ENCODE measurements around the gene PDE4D.

DNA sequence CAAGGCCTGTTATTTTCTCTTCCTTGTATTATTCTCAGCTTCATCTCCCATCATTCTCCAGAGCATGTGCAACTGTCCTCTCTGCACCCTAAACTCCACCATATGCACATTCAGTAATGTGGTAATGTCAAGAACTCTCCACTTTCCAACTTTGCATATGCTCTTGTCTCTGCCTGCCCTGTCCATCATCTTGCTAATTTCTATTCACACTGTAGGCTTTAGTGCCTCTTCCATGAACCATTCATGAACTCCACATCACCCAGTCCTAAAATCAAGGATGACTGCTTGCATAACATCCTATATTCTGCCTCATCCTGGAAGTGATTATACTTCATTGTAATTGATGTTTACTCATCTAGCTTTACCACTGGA lies 354.8 kb downstream of the PDE4D start:
- no peak for TF ChIP-seq POLR2A (IDR thresholded peaks at IDR 0.05)
- TF ChIP-seq, protein P1, sequence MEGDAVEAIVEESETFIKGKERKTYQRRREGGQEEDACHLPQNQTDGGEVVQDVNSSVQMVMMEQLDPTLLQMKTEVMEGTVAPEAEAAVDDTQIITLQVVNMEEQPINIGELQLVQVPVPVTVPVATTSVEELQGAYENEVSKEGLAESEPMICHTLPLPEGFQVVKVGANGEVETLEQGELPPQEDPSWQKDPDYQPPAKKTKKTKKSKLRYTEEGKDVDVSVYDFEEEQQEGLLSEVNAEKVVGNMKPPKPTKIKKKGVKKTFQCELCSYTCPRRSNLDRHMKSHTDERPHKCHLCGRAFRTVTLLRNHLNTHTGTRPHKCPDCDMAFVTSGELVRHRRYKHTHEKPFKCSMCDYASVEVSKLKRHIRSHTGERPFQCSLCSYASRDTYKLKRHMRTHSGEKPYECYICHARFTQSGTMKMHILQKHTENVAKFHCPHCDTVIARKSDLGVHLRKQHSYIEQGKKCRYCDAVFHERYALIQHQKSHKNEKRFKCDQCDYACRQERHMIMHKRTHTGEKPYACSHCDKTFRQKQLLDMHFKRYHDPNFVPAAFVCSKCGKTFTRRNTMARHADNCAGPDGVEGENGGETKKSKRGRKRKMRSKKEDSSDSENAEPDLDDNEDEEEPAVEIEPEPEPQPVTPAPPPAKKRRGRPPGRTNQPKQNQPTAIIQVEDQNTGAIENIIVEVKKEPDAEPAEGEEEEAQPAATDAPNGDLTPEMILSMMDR (IDR thresholded peaks at IDR 0.05): no peak

All from tibial nerve (tissue), 3 donors.